8988T (cell line): ENCODE measurements around the gene WFS1.

Experiments
- DNase-seq: peaks from one replicate; pipeline ENCODE4 v3.0.0; 2011

The WFS1 gene

GRCh38 chr4:6269616-6270511, at the start of gene WFS1:
Gene WFS1, plus strand, starts transcription at chr4:6269850. Its CDS starts 7,606 bp downstream, at chr4:6277456.
- DNase-seq = peak; percentile 100

- DNase-seq = no peak
Observed at GRCh38 chr4:6221301-6221850, 48.3 kb upstream of the WFS1 start.

GRCh38 chr4:6221851-6222760, 47.5 kb upstream of the WFS1 start:
- no peak for DNase-seq

GRCh38 chr4:6222761-6223292, 46.8 kb upstream of the WFS1 start:
- DNase-seq = no peak

- DNase-seq = no peak
Observed at GRCh38 chr4:6224735-6225134, 44.9 kb upstream of the WFS1 start.

- no peak for DNase-seq
Observed at GRCh38 chr4:6225469-6225868, 44.2 kb upstream of the WFS1 start.

GRCh38 chr4:6226506-6226905, 43.1 kb upstream of the WFS1 start:
- DNase-seq = no peak

- no peak for DNase-seq
Observed at GRCh38 chr4:6227412-6228157, 42.1 kb upstream of the WFS1 start.

- DNase-seq = no peak
Observed at GRCh38 chr4:6228158-6229067, 41.2 kb upstream of the WFS1 start.

- DNase-seq = no peak
Observed at GRCh38 chr4:6229095-6229494, 40.6 kb upstream of the WFS1 start.

- no peak for DNase-seq
Observed at GRCh38 chr4:6229671-6230501, 39.8 kb upstream of the WFS1 start.

- DNase-seq = no peak
Observed at GRCh38 chr4:6230502-6230785, 39.2 kb upstream of the WFS1 start.

GRCh38 chr4:6230827-6231662, 38.6 kb upstream of the WFS1 start:
- no peak for DNase-seq

- DNase-seq = no peak
Observed at GRCh38 chr4:6231663-6232165, 37.9 kb upstream of the WFS1 start.

- DNase-seq = no peak
Observed at GRCh38 chr4:6232836-6233785, 36.5 kb upstream of the WFS1 start.

- DNase-seq = no peak
Observed at GRCh38 chr4:6233929-6234328, 35.7 kb upstream of the WFS1 start.

- DNase-seq = no peak
Observed at GRCh38 chr4:6235012-6235411, 34.6 kb upstream of the WFS1 start.
